H9 (cell line): ENCODE measurements around the gene CDH23. TPM values are rescaled to one million over a fixed set of nuclear protein-coding genes. Genes with fewer than 3 reads are reported as not detected.

Source experiments
- DNase-seq: peaks from one replicate; pipeline ENCODE4 v3.0.0-alpha.2; 2017
- H2AFZ ChIP-seq: one replicate; pipeline ENCODE4 v1.6.1; 2013; ENCODE audit warnings: mild to moderate bottlenecking, low read length, control low read depth, moderate library complexity
- H2AK5ac ChIP-seq: 2 replicates; pipeline ENCODE4 v1.6.1; 2013; ENCODE audit warnings: low read length, control low read depth, mixed read lengths; ENCODE audit not compliant: insufficient read length
- H2BK120ac ChIP-seq: one replicate; pipeline ENCODE4 v1.6.1; 2013; ENCODE audit warnings: low read depth, mild to moderate bottlenecking, low read length, control low read depth, inconsistent platforms; ENCODE audit not compliant: poor library complexity, severe bottlenecking
- H2BK12ac ChIP-seq: 2 replicates; pipeline ENCODE4 v1.6.1; 2013; ENCODE audit warnings: low read length, control low read depth, mixed read lengths, low read depth; ENCODE audit not compliant: insufficient read length
- H2BK15ac ChIP-seq: 2 replicates; pipeline ENCODE4 v1.6.1; 2013; ENCODE audit warnings: low read depth, low read length, control low read depth
- H2BK20ac ChIP-seq: one replicate; pipeline ENCODE4 v1.6.1; 2013; ENCODE audit warnings: low read depth, mild to moderate bottlenecking, low read length, control low read depth, inconsistent platforms; ENCODE audit not compliant: poor library complexity, severe bottlenecking
- H2BK5ac ChIP-seq: 2 replicates; pipeline ENCODE4 v1.6.1; 2013; ENCODE audit warnings: low read length, control low read depth, mixed read lengths; ENCODE audit not compliant: insufficient read length
- H3K14ac ChIP-seq: 2 replicates; pipeline ENCODE4 v1.6.1; 2013; ENCODE audit warnings: low read length, control low read depth; ENCODE audit not compliant: insufficient read depth
- H3K18ac ChIP-seq: 2 replicates; pipeline ENCODE4 v1.6.1; 2013; ENCODE audit warnings: low read depth, mild to moderate bottlenecking, mixed read lengths, low read length, control low read depth; ENCODE audit not compliant: insufficient read length
- H3K23ac ChIP-seq: 2 replicates; pipeline ENCODE4 v1.6.1; 2013; ENCODE audit warnings: low read length, control low read depth, mixed read lengths, low read depth; ENCODE audit not compliant: insufficient read length
- H3K23me2 ChIP-seq: 2 replicates; pipeline ENCODE4 v1.6.1; 2013; ENCODE audit warnings: low read depth, mild to moderate bottlenecking, mixed read lengths, low read length, control low read depth; ENCODE audit not compliant: insufficient read length, poor library complexity, severe bottlenecking
- H3K27ac ChIP-seq: 2 replicates; pipeline ENCODE4 v1.5.1; 2013; ENCODE audit warnings: low read length, control low read depth, mixed read lengths, low read depth; ENCODE audit not compliant: insufficient read length
- H3K27me3 ChIP-seq: 2 replicates; pipeline ENCODE4 v1.6.1; 2013; ENCODE audit warnings: low read length, control low read depth, inconsistent platforms; ENCODE audit not compliant: insufficient read depth
- H3K4ac ChIP-seq: 2 replicates; pipeline ENCODE4 v1.6.1; 2013; ENCODE audit warnings: low read depth, mild to moderate bottlenecking, control low read depth, inconsistent platforms, low read length, moderate library complexity
- H3K4me1 ChIP-seq: 2 replicates; pipeline ENCODE4 v1.6.1; 2013; ENCODE audit warnings: low read length, control low read depth, inconsistent platforms; ENCODE audit not compliant: insufficient read depth
- H3K4me2 ChIP-seq: 2 replicates; pipeline ENCODE4 v1.6.1; 2013; ENCODE audit warnings: low read length, control low read depth, mixed read lengths; ENCODE audit not compliant: insufficient read length, insufficient read depth
- H3K56ac ChIP-seq: 2 replicates; pipeline ENCODE4 v1.6.1; 2013; ENCODE audit warnings: low read depth, mild to moderate bottlenecking, mixed read lengths, low read length, control low read depth; ENCODE audit not compliant: insufficient read length
- H3K79me1 ChIP-seq: 2 replicates; pipeline ENCODE4 v1.6.1; 2013; ENCODE audit warnings: low read depth, mild to moderate bottlenecking, moderate library complexity, low read length, control low read depth, inconsistent platforms; ENCODE audit not compliant: insufficient read depth, poor library complexity, severe bottlenecking
- H3K79me2 ChIP-seq: 2 replicates; pipeline ENCODE4 v1.6.1; 2013; ENCODE audit warnings: low read length, control low read depth, inconsistent platforms; ENCODE audit not compliant: insufficient read depth
- H3K9ac ChIP-seq: 2 replicates; pipeline ENCODE4 v1.6.1; 2013; ENCODE audit warnings: low read length, control low read depth, mixed read lengths; ENCODE audit not compliant: insufficient read length; ENCODE audit errors: extremely low read depth
- H3K9me3 ChIP-seq: one replicate; pipeline ENCODE4 v1.6.1; 2013; ENCODE audit warnings: low read depth, low read length, inconsistent platforms; ENCODE audit not compliant: control insufficient read depth
- H3T11ph ChIP-seq: one replicate; pipeline ENCODE4 v1.6.1; 2013; ENCODE audit warnings: mild to moderate bottlenecking, low read length, control low read depth, inconsistent platforms
- H4K20me1 ChIP-seq: one replicate; pipeline ENCODE4 v1.6.1; 2013; ENCODE audit not compliant: control insufficient read depth, insufficient read length, insufficient read depth
- H4K5ac ChIP-seq: 2 replicates; pipeline ENCODE4 v1.6.1; 2013; ENCODE audit warnings: low read depth, mild to moderate bottlenecking, mixed read lengths, low read length, control low read depth; ENCODE audit not compliant: insufficient read length
- H4K8ac ChIP-seq: replicated peaks from 2 replicates; pipeline ENCODE4 v1.6.1; 2013; ENCODE audit warnings: low read length, control low read depth, mixed read lengths, low read depth; ENCODE audit not compliant: insufficient read length
- H4K91ac ChIP-seq: 2 replicates; pipeline ENCODE4 v1.6.1; 2013; ENCODE audit warnings: low read depth, mild to moderate bottlenecking, moderate library complexity, mixed read lengths, low read length, control low read depth; ENCODE audit not compliant: insufficient read length
- H3K27ac Mint-ChIP-seq, 3 experiments: 2 replicates in 2 of 3; 3 replicates in 1 of 3; pipeline ENCODE4 v1.8.0; 2020 to 2021; ENCODE audit warnings: mixed read lengths in 3 of 3, mild to moderate bottlenecking in 1 of 3, moderate library complexity in 1 of 3
- H3K27me3 Mint-ChIP-seq: 2 replicates; pipeline ENCODE4 v1.8.0; 2021; ENCODE audit warnings: low read depth, mild to moderate bottlenecking, moderate library complexity, mixed read lengths
- H3K36me3 Mint-ChIP-seq, 3 experiments: 2 replicates in 2 of 3; 3 replicates in 1 of 3; pipeline ENCODE4 v1.8.0; 2020 to 2021; ENCODE audit warnings: low read depth in 3 of 3, mixed read lengths in 3 of 3; ENCODE audit not compliant: insufficient read depth in 1 of 3
- H3K4me1 Mint-ChIP-seq, 2 experiments: 2 replicates each; pipeline ENCODE4 v1.8.0; 2020; ENCODE audit warnings: mixed read lengths in 2 of 2
- H3K4me3 Mint-ChIP-seq, 2 experiments: 2 replicates in 1 of 2; 3 replicates in 1 of 2; pipeline ENCODE4 v1.8.0; 2020 to 2021; ENCODE audit warnings: mild to moderate bottlenecking in 2 of 2, mixed read lengths in 2 of 2, moderate library complexity in 1 of 2
- H3K9me3 Mint-ChIP-seq, 2 experiments: 2 replicates in 1 of 2; 3 replicates in 1 of 2; pipeline ENCODE4 v1.8.0; 2020; ENCODE audit warnings: mild to moderate bottlenecking in 2 of 2, mixed read lengths in 2 of 2, moderate library complexity in 1 of 2
- WGBS: extraction: QIAGEN DNeasy Blood & Tissue Kit; methylation state at CpG from one replicate; pipeline ENCODE4 v1.1.7; 2013; ENCODE audit warnings: missing lambda C conversion rate, low lambda C conversion rate, mixed read lengths; ENCODE audit not compliant: insufficient read length; ENCODE audit errors: extremely low coverage; 5-methylcytosine and 5-hydroxymethylcytosine counted together
- total RNA-seq: library from RNA; stranded (reverse); gene quantifications from 2 replicates; pipeline ENCODE4 v1.2.1, GENCODE V29; 2021
- TF ChIP-seq, protein P1 (sequence below): fragments of 200-600 bp; sonication (generic); conservative IDR thresholded peaks from 3 replicates; pipeline ENCODE4 v1.8.0; 2021; ENCODE audit warnings: antibody characterized with exemption, mild to moderate bottlenecking

Gene CDH23
- total RNA-seq, 1 experiment from 2014 or later: 2.1 TPM

DNA sequence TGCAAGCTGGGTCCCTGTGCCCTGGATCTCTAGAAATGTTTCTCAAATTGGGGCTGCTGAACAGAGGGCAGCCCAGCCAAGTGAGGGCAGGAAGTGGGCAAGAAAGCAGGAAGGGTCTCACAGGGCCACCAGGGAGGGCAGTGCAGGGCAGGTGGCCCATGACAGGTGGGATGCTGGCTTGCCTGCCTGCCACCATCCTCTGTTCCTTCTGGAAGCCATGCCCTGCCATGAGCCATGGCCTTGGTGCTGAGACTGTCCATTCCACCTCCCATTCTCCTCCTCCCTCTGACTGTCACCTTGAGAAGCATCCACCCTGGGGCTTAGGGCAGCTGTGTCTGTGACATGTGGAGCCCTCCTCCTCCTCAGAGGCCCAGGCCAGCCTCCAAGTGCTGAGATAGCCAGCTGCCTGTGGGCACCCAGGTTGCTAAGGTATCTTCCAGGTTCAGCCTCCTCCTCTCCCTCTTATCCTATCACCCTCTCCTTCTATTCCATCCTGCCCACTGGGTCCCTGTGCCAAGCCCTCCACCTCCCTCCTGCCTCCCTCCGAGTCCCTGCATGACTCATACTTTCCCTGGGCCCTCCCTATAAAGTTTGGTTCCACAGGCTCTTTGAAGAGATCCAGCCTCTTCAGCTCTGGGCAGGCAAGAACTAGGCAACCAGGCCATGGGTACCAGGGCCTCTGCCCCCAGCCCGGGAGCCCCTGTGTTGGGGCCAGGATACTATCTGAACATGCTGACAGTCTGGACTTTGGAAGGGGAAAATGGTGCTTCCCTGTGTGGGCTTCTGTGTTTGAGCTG is 375.3 kb downstream of the CDH23 start:
- no CpG with 5 or more reads among the region's 2 CpGs for WGBS
- no peak overlapping the region; a peak in 1 of 5 replicates for H3K4me3 Mint-ChIP-seq
- no peak overlapping the region for H4K91ac ChIP-seq

More for the DNA sequence above, 375.3 kb downstream of the CDH23 start:
- H3K4me2 ChIP-seq: no peak overlapping the region
- H3K79me1 ChIP-seq: no peaks in the 10 kb centered on the region
- no peak overlapping the region for H2AK5ac ChIP-seq
- H3K14ac ChIP-seq: no peak overlapping the region
- no peak overlapping the region for H4K8ac ChIP-seq
- no peak overlapping the region for H3T11ph ChIP-seq
- H3K79me2 ChIP-seq: no peaks in the 10 kb centered on the region
- Mint-ChIP-seq H3K9me3 (no peaks in the 10 kb centered on the region; a peak in 1 of 5 replicates), H3K4me1 (peaks cover 3 to 6% of the 10 kb centered on the region in 2 experiments; a peak in 3 of 4 replicates), H3K36me3 (no peaks in the 10 kb centered on the region), H3K27me3 (peaks cover 39% of the 10 kb centered on the region), H3K27ac (peak overlapping the region in 1 of 3 experiments; percentile 79; a peak in 1 of 7 replicates)
- no peak overlapping the region for H3K4ac ChIP-seq
- H3K23ac ChIP-seq: no peak overlapping the region
- H4K5ac ChIP-seq: no peak overlapping the region
- H3K27me3 ChIP-seq: peaks cover 5% of the 10 kb centered on the region; the same call in 1 of the 2 replicates
- no peaks in the 10 kb centered on the region for H4K20me1 ChIP-seq
- no peak overlapping the region for H3K56ac ChIP-seq
- no peaks in the 10 kb centered on the region; the same call in 1 of the 2 replicates for H3K4me1 ChIP-seq
- no peak overlapping the region for H2BK5ac ChIP-seq
- H2BK120ac ChIP-seq: no peak overlapping the region
- no peak overlapping the region for H2AFZ ChIP-seq
- no peak overlapping the region for H3K18ac ChIP-seq
- no peak overlapping the region for H2BK15ac ChIP-seq
- DNase-seq: no peak
- H3K23me2 ChIP-seq: no peaks in the 10 kb centered on the region
- H3K27ac ChIP-seq: no peak overlapping the region
- TF ChIP-seq, protein P1, sequence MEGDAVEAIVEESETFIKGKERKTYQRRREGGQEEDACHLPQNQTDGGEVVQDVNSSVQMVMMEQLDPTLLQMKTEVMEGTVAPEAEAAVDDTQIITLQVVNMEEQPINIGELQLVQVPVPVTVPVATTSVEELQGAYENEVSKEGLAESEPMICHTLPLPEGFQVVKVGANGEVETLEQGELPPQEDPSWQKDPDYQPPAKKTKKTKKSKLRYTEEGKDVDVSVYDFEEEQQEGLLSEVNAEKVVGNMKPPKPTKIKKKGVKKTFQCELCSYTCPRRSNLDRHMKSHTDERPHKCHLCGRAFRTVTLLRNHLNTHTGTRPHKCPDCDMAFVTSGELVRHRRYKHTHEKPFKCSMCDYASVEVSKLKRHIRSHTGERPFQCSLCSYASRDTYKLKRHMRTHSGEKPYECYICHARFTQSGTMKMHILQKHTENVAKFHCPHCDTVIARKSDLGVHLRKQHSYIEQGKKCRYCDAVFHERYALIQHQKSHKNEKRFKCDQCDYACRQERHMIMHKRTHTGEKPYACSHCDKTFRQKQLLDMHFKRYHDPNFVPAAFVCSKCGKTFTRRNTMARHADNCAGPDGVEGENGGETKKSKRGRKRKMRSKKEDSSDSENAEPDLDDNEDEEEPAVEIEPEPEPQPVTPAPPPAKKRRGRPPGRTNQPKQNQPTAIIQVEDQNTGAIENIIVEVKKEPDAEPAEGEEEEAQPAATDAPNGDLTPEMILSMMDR: no peak
- H3K9ac ChIP-seq: no peak overlapping the region
- no peaks in the 10 kb centered on the region for H3K9me3 ChIP-seq
- no peak overlapping the region for H2BK12ac ChIP-seq
- H2BK20ac ChIP-seq: no peak overlapping the region
